ENCODE measurements around the gene TGM1. TPM values are rescaled to one million over a fixed set of nuclear protein-coding genes. Genes with fewer than 3 reads are reported as not detected.

Gene TGM1
- total RNA-seq, 2 donors from 2014 or later = 0.40 to 3.9 TPM

- H3K27ac ChIP-seq = peak within 1 kb of the TSS; percentile 62
- peak within 1 kb of the TSS; percentile 50 for H3K4me3 ChIP-seq
- peak within 1 kb of the TSS; percentile 48 to 82 for H3K9ac ChIP-seq (ENCODE audit: low read depth in 2 of 2, low read length in 2 of 2)
- H3K27me3 ChIP-seq = no peaks in the 10 kb centered on the region
- peaks cover 8% of the 10 kb centered on the region for H3K4me1 ChIP-seq
- intact Hi-C loops (cut with DNase I) = no loop called here
- H3K9me3 ChIP-seq = no peaks in the 10 kb centered on the region
- no peak for DNase-seq
- peaks cover 7% of the 10 kb centered on the region for H3K36me3 ChIP-seq
- TF ChIP-seq CTCF (IDR thresholded peaks at IDR 0.05) = no peak
Observed at GRCh38 chr14:24309538-24310264, 46.7 kb upstream of the TGM1 start, which contains the start of gene LTB4R2. TSS of gene LTB4R2 (plus strand) at chr14:24310140. CDS start at chr14:24310665, 525 bp downstream.

- H3K36me3 ChIP-seq = peaks cover 12% of the 10 kb centered on the region
- H3K4me3 ChIP-seq = no peak overlapping the region
- H3K9me3 ChIP-seq = no peaks in the 10 kb centered on the region
- H3K27me3 ChIP-seq = no peaks in the 10 kb centered on the region
- peak overlapping the region; percentile 2 to 45 for H3K9ac ChIP-seq (ENCODE audit: low read depth in 2 of 2, low read length in 2 of 2)
- peaks cover 8% of the 10 kb centered on the region for H3K4me1 ChIP-seq
- peak; percentile 22 for TF ChIP-seq CTCF (IDR thresholded peaks at IDR 0.05)
- intact Hi-C loops (cut with DNase I) = no loop called here
- peak overlapping the region; percentile 58 for H3K27ac ChIP-seq
- no peak for DNase-seq
Observed at GRCh38 chr14:24308342-24309124, 45.6 kb upstream of the TGM1 start.

GRCh38 chr14:24307575-24308341, 44.8 kb upstream of the TGM1 start, which contains the start of gene CIDEB:
TSS of gene CIDEB (minus strand) at chr14:24307977. CDS start at chr14:24307858, 119 bp downstream.
- peaks cover 12% of the 10 kb centered on the region for H3K36me3 ChIP-seq
- H3K4me3 ChIP-seq = no peak within 1 kb of the TSS

GRCh38 chr14:24307156-24307574, 44.2 kb upstream of the TGM1 start:
- DNase-seq = no peak
- TF ChIP-seq CTCF (IDR thresholded peaks at IDR 0.05) = no peak
- Histone ChIP-seq H3K9ac (ENCODE audit: low read depth in 2 of 2, low read length in 2 of 2) (peak overlapping the region in 1 of 2 donors; percentile 2), H3K27ac (peak overlapping the region; percentile 58), H3K9me3 (no peaks in the 10 kb centered on the region), H3K36me3 (peaks cover 16% of the 10 kb centered on the region), H3K4me1 (peaks cover 8% of the 10 kb centered on the region), H3K27me3 (no peaks in the 10 kb centered on the region), H3K4me3 (no peak overlapping the region)
- intact Hi-C loops (cut with DNase I) = no loop called here

More at GRCh38 chr14:24307575-24308341, 44.8 kb upstream of the TGM1 start, which contains the start of gene CIDEB:
- no peaks in the 10 kb centered on the region for H3K27me3 ChIP-seq
- intact Hi-C loops (cut with DNase I) = no loop called here
- H3K4me1 ChIP-seq = peaks cover 8% of the 10 kb centered on the region
- no peaks in the 10 kb centered on the region for H3K9me3 ChIP-seq
- peak within 1 kb of the TSS; percentile 2 to 45 for H3K9ac ChIP-seq (ENCODE audit: low read depth in 2 of 2, low read length in 2 of 2)
- H3K27ac ChIP-seq = peak within 1 kb of the TSS; percentile 58
- peak; percentile 97 for TF ChIP-seq CTCF (IDR thresholded peaks at IDR 0.05)
- DNase-seq = peak; percentile 87

- no peak overlapping the region for H3K9ac ChIP-seq (ENCODE audit: low read depth in 2 of 2, low read length in 2 of 2)
- H3K27ac ChIP-seq = no peak overlapping the region
- intact Hi-C loops (cut with DNase I) = no loop called here
Observed at GRCh38 chr14:24304019-24304387, 41.0 kb upstream of the TGM1 start.

More at GRCh38 chr14:24304019-24304387, 41.0 kb upstream of the TGM1 start:
- no peak for DNase-seq
- Histone ChIP-seq H3K4me1 (peaks cover 6% of the 10 kb centered on the region), H3K4me3 (no peak overlapping the region), H3K9me3 (no peaks in the 10 kb centered on the region), H3K27me3 (no peaks in the 10 kb centered on the region), H3K36me3 (peaks cover 17% of the 10 kb centered on the region)
- no peak for TF ChIP-seq CTCF (IDR thresholded peaks at IDR 0.05)
